Lower leg skin (tissue), 3 donors: Measurements from ENCODE around the gene MMP24.

ENCODE experiments used
- POLR2A ChIP-seq, 2 donors: fragments of 450-650 bp; IDR thresholded peaks; one replicate each; pipeline ENCODE4 v1.6.1; 2016 to 2017; ENCODE audit warnings: antibody characterized with exemption in 2 of 2, mild to moderate bottlenecking in 1 of 2, moderate library complexity in 1 of 2
- TF ChIP-seq, protein P1 (sequence below), 3 donors: fragments of 450-650 bp; IDR thresholded peaks; one replicate each; pipeline ENCODE4 v1.5.1; 2016; ENCODE audit warnings: antibody characterized with exemption in 3 of 3, mild to moderate bottlenecking in 3 of 3, moderate library complexity in 2 of 3

DNA sequence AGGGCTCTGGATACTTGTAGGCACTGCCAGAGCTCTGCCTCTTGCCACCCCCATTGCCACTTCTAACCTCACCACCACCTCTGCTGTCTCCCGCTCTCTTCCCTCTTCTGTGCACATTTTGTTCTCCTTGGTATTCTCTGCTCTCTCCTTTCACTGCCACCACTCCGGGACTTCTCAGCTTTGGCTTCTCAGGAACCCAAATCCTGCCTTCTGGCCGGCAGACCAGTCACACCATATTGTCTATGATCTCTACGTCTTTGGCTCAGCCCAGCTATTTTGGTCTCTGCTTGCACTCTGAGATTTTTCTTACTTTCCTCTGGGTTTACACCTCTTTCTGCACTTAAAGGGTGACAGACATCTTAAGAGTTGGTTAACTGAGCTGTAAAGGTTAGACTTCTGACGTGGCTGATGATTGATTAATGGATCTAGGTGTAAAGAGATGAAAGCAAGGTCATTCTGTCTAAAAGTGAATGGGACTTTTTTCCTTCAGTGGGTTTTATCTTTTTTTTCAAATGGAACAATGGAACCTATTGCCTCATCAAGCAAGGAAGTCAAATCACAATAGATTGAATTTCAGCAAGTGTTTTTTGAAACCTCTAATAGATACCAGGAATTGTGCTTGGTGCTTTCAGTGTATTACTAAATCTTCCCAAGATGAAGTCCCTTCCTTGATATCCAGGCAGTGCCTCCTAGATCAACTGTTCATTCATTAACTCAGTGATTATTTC lies 13.8 kb downstream of the MMP24 start:
- TF ChIP-seq POLR2A (IDR thresholded peaks at IDR 0.05): no peak
- TF ChIP-seq, protein P1, sequence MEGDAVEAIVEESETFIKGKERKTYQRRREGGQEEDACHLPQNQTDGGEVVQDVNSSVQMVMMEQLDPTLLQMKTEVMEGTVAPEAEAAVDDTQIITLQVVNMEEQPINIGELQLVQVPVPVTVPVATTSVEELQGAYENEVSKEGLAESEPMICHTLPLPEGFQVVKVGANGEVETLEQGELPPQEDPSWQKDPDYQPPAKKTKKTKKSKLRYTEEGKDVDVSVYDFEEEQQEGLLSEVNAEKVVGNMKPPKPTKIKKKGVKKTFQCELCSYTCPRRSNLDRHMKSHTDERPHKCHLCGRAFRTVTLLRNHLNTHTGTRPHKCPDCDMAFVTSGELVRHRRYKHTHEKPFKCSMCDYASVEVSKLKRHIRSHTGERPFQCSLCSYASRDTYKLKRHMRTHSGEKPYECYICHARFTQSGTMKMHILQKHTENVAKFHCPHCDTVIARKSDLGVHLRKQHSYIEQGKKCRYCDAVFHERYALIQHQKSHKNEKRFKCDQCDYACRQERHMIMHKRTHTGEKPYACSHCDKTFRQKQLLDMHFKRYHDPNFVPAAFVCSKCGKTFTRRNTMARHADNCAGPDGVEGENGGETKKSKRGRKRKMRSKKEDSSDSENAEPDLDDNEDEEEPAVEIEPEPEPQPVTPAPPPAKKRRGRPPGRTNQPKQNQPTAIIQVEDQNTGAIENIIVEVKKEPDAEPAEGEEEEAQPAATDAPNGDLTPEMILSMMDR (IDR thresholded peaks at IDR 0.05): no peak
